ENCODE data around the gene PRMT7. TPM values are rescaled to one million over a fixed set of nuclear protein-coding genes. Genes with fewer than 3 reads are reported as not detected.

Gene PRMT7
- polyA plus RNA-seq, 1 donor (not counting 4 experiments of a cell fraction or from before 2014, with no cell fraction given) = 27.4 TPM

- Histone ChIP-seq H3K79me2 (ENCODE audit: control insufficient read depth, insufficient read depth, low read length) (no peaks in the 10 kb centered on the region), H3K27ac (ENCODE audit: control insufficient read depth, insufficient read depth, low read length) (no peak overlapping the region), H3K9ac (ENCODE audit: control insufficient read depth, extremely low read depth, insufficient read depth, low read length) (no peak overlapping the region), H3K9me1 (ENCODE audit: control insufficient read depth, extremely low read depth, insufficient read depth, low read length) (no peaks in the 10 kb centered on the region), H3K4me3 (ENCODE audit: control insufficient read depth in 2 of 3, extremely low read depth in 1 of 3, insufficient read depth in 2 of 3, low read depth in 1 of 3, low read length in 3 of 3) (no peak overlapping the region), H3K4me2 (ENCODE audit: control insufficient read depth, extremely low read depth, insufficient read depth, low read depth, low read length) (no peak overlapping the region), H3K36me3 (ENCODE audit: control insufficient read depth in 2 of 2, extremely low read depth in 1 of 2, insufficient read depth in 2 of 2, low read length in 2 of 2) (no peaks in the 10 kb centered on the region), H4K20me1 (ENCODE audit: control insufficient read depth, extremely low read depth, insufficient read depth, low read length) (no peaks in the 10 kb centered on the region), H3K4me1 (ENCODE audit: control insufficient read depth, extremely low read depth, insufficient read depth, low read length) (no peaks in the 10 kb centered on the region), H3K27me3 (ENCODE audit: control insufficient read depth, extremely low read depth, insufficient read depth, low read length) (peaks cover 8% of the 10 kb centered on the region), H2AFZ (ENCODE audit: control insufficient read depth, low read length) (no peak overlapping the region), H3K9me3 (ENCODE audit: control insufficient read depth, low read depth, low read length) (no peaks in the 10 kb centered on the region)
- TF ChIP-seq EZH2 (IDR thresholded peaks at IDR 0.05; ENCODE audit: low read length) (no peak), CTCF (optimal IDR thresholded peaks at IDR 0.05 in 1 of 3, IDR thresholded peaks at IDR 0.05 in 1 of 3, conservative IDR thresholded peaks at IDR 0.05 in 1 of 3; ENCODE audit: extremely low read depth in 1 of 3, insufficient read depth in 2 of 3, low read length in 3 of 3) (no peak)
- no peak for FAIRE-seq
- no peak for DNase-seq (ENCODE audit: low read depth, low spot score)
- dilution Hi-C loops (cut with MboI; ENCODE audit: extremely low pct_ligation_motif_present, low sequenced_read_pairs) = no loop called here
Observed at GRCh38 chr16:68380676-68381362, 70.0 kb downstream of the PRMT7 start.

- Histone ChIP-seq H3K4me2 (ENCODE audit: control insufficient read depth, extremely low read depth, insufficient read depth, low read depth, low read length) (no peak overlapping the region), H3K9ac (ENCODE audit: control insufficient read depth, extremely low read depth, insufficient read depth, low read length) (no peak overlapping the region), H3K27ac (ENCODE audit: control insufficient read depth, insufficient read depth, low read length) (no peak overlapping the region), H3K9me3 (ENCODE audit: control insufficient read depth, low read depth, low read length) (no peaks in the 10 kb centered on the region), H2AFZ (ENCODE audit: control insufficient read depth, low read length) (no peak overlapping the region), H3K9me1 (ENCODE audit: control insufficient read depth, extremely low read depth, insufficient read depth, low read length) (no peaks in the 10 kb centered on the region), H3K4me3 (ENCODE audit: control insufficient read depth in 2 of 3, extremely low read depth in 1 of 3, insufficient read depth in 2 of 3, low read depth in 1 of 3, low read length in 3 of 3) (no peak overlapping the region), H3K4me1 (ENCODE audit: control insufficient read depth, extremely low read depth, insufficient read depth, low read length) (no peaks in the 10 kb centered on the region), H4K20me1 (ENCODE audit: control insufficient read depth, extremely low read depth, insufficient read depth, low read length) (no peaks in the 10 kb centered on the region), H3K36me3 (ENCODE audit: control insufficient read depth in 2 of 2, extremely low read depth in 1 of 2, insufficient read depth in 2 of 2, low read length in 2 of 2) (no peaks in the 10 kb centered on the region), H3K79me2 (ENCODE audit: control insufficient read depth, insufficient read depth, low read length) (no peaks in the 10 kb centered on the region), H3K27me3 (ENCODE audit: control insufficient read depth, extremely low read depth, insufficient read depth, low read length) (peaks cover 6% of the 10 kb centered on the region)
- TF ChIP-seq CTCF (optimal IDR thresholded peaks at IDR 0.05 in 1 of 3, IDR thresholded peaks at IDR 0.05 in 1 of 3, conservative IDR thresholded peaks at IDR 0.05 in 1 of 3; ENCODE audit: extremely low read depth in 1 of 3, insufficient read depth in 2 of 3, low read length in 3 of 3) = no peak
- no peak for TF ChIP-seq EZH2 (IDR thresholded peaks at IDR 0.05; ENCODE audit: low read length)
- dilution Hi-C loops (cut with MboI; ENCODE audit: extremely low pct_ligation_motif_present, low sequenced_read_pairs) = no loop called here
- DNase-seq (ENCODE audit: low read depth, low spot score) (no peak), FAIRE-seq (no peak)
Observed at GRCh38 chr16:68381363-68381724, 70.5 kb downstream of the PRMT7 start.

All from keratinocyte (primary cell).